Measurements from ENCODE around the gene CABS1.

Gene CABS1

GRCh38 chr4:70334681-70335080 is at the start of gene CABS1:
CABS1 (plus strand) TSS chr4:70334981; CDS start chr4:70335040, 59 bp downstream.
- DNase-seq = no peak

- DNase-seq = no peak
Observed at GRCh38 chr4:70288651-70289050, 46.1 kb upstream of the CABS1 start.

DNA sequence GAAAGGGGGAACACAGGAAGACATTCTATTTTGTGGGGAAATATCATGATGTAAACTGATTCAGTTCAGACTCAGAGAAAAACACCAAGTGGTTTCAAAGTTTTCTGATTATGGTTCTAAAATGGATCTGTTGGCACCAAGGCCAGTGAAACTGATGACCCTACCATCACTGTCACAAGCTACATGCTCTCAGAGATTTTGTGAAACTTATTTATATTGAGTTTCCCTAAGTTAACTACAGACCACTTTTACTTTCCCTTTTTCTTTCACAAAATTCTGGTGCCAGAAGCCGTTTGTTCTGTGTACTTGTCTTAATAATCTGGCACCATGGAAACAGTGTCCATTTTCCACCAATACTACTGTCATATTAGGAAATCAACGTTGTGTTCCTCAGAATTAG is 43.4 kb upstream of the CABS1 start:
- DNase-seq = no peak

DNA sequence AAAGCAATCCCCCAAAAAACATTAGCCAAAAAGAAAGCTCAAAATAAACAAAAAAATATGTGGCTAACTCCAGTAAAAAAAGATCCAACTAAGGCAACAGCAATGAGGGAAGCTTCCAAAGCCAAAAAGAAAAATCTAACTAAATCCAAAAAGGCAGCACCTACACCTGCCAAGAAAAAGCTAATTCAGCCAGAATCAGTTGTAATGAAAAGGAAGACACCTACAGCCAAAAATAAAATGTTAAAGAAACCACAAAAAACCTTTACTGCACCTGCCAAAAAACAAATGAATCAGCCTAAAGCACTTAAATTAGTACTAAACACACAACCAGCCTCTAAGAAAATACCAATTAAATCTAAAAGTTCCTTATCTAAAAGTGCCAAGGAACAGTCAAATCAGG is 37.2 kb upstream of the CABS1 start:
- no peak for DNase-seq

DNA sequence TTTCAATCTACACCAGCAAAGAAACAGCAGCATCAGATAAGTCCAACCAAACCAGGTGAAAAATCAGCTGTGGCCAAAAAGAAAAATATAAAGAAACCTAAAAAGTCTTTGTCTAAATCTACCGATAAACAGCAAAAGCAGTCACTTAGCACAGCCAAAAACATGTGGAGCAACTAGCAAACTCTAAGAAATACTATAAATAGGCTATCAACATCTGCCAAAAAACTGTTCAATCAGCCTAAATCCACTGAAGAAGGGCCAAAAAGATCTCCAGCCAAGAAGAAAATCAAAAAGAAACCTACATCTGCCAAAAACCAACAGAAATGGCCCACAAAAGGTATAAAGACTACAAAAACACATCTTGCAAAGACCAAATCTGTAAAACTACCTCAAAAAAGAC is 36.7 kb upstream of the CABS1 start:
- DNase-seq = no peak

GRCh38 chr4:70299643-70300042 is 35.1 kb upstream of the CABS1 start:
- no peak for DNase-seq

DNA sequence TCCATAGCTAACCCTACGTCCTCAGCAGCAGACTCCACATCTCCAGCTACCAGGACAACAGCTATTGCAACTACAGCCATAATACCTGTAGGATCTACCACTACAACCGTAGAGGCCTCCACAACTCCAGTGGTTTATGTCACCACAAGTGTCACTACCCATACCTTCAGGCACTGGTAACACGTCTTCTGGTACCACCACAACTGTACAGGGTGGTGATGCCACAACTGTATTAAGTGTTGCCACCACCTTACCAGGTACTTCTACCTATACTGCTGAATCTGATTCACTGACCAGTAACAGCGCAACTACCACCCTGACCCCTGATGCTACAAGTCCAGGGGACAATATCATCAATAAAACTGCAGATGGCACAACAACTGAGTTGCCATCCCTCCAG is 34.6 kb upstream of the CABS1 start:
- no peak for DNase-seq

- DNase-seq = no peak
Observed at GRCh38 chr4:70303090-70303489, 31.7 kb upstream of the CABS1 start.

- no peak for DNase-seq
Observed at GRCh38 chr4:70305601-70306000, 29.2 kb upstream of the CABS1 start.

GRCh38 chr4:70306076-70306475 is 28.7 kb upstream of the CABS1 start:
- DNase-seq = no peak

DNA sequence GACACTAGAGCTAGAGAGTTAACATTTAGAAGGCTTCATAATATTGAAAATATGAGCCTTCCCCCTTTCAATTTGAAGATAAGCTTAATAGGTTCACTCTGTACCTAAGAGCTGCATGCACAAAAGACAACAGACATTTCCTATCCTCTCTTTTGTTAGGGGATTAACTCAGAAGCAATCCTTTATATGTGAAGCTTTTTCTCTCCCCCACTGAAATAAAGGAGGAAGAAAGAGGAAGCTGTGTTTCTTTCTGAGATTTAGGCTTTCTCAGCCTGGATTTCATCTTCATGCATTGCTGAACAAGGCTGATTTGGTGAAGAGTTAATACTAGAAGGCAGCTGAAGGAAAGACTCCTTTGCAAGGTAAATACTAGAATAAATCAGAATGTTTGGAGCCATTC is 21.0 kb upstream of the CABS1 start:
- DNase-seq = no peak

GRCh38 chr4:70315928-70316327 is 18.9 kb upstream of the CABS1 start:
- no peak for DNase-seq

DNA sequence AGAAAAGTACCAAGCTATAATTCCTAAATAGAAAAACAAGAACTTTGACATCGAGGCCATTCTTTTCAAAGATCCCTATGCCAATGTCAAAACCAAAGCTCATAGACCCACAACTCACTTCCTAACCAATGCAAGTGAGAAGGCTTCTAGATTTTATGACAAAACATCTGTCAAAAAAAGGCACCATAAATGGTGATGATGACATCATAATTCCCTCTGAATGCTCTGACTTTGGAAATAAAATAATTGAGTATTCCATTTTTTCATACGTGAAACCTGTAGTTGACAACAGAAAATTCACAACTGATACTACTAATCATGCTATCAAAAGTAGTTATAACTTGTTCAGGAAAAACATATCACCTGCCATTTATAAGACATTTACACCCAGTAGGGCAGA is 8.7 kb upstream of the CABS1 start:
- DNase-seq = no peak

DNA sequence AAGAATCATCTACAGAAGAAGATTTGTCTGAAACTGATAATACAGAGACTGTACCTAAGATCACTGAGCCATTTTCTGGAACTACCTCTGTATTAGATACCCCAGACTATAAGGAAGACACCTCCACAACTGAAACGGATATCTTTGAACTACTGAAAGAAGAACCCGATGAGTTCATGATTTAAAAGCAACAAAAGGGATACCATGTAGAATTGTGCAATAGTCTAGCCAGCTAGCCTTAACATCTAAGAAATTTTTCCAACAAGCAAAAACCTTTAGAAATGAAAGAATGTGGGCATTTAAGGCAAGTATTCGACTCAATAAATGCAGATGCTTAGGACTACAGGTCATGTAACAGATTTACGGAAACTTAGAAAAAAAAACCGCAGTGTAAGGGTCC is 1.3 kb downstream of the CABS1 start:
- no peak for DNase-seq

GRCh38 chr4:70337886-70338420 is 3.2 kb downstream of the CABS1 start:
- no peak for DNase-seq

- no peak for DNase-seq
Observed at GRCh38 chr4:70356185-70356584, 21.4 kb downstream of the CABS1 start.

- no peak for DNase-seq
Observed at GRCh38 chr4:70359115-70359661, 24.4 kb downstream of the CABS1 start.

GRCh38 chr4:70360460-70360859 is 25.7 kb downstream of the CABS1 start, which contains the start of gene SMR3A:
SMR3A (plus strand) TSS chr4:70360760; CDS start chr4:70362116, 1,356 bp downstream.
- DNase-seq = no peak

- DNase-seq = no peak
Observed at GRCh38 chr4:70364002-70364401, 29.2 kb downstream of the CABS1 start.

DNA sequence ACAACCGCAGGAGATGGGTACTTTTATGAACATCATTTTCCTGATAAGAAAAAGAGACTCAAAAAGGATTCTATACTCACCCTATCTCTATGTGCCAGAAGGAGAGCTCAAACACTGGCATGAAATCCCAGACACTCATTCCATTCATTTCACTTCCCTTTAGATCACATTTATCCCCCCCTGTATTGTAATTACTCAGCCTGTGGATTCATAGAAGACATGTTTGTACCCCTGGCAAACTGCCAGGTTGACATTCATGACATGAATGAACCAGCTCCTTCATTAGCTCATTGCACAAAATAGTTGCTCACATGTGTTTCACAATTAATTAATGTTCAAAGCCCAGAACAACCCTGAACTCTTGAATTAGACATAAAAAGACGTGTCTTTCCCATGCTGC is 30.7 kb downstream of the CABS1 start:
- DNase-seq = peak; percentile 0

DNA sequence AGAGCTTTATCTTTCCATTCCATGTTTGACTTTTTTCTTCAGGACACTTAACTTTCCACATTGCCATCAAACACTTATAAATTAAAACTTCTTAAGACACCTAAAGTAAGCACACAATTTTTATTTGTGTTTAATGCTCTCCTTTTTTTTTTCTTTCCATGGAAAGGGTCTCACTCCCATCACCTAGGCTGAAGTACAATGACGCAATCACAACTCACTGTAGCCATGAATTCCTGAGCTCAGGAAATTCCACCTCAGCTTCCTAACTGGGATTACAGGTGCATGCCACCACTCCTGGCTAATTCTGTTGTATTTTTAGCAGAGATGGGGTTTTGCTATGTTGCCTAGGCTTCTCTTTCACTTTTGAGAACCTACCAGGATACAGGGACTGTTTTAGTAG is 33.0 kb downstream of the CABS1 start:
- no peak for DNase-seq

DNA sequence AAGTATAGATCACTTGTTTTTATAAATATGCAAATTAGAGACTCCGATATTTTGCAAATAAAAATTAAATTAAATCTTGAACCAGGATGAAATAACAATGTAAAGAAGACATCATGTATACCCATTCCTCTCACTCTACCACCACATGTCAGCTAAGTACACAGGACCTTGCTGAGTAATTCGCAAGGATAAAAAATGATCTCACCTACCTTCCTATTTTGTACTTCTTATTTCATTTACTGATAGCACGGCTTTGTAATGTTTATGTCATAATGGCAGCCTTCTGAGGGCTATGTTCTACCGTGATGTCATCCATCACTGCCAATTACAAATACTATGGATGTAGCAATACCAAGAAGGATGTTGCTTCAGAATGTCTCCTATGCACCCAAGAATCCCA is 37.2 kb downstream of the CABS1 start:
- DNase-seq = no peak

DNA sequence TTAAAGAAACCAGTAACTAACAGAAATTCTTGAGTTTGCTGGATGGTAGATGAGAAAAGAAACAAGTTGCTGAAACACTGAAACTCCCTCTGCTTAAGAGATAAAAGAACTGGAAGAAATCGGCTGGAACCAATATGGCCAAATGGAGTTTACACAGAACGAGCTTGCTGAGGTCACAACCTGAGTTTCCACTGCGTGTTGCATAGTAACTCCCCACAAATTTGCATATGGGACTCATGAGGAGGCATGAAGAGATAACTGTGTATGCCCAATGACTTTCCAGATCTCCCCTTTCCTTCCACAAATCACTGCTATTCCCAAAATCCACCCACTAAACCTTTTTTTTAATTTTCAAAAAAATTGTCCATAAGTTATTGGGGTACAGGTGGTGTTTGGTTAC is 38.0 kb downstream of the CABS1 start:
- DNase-seq = no peak

DNA sequence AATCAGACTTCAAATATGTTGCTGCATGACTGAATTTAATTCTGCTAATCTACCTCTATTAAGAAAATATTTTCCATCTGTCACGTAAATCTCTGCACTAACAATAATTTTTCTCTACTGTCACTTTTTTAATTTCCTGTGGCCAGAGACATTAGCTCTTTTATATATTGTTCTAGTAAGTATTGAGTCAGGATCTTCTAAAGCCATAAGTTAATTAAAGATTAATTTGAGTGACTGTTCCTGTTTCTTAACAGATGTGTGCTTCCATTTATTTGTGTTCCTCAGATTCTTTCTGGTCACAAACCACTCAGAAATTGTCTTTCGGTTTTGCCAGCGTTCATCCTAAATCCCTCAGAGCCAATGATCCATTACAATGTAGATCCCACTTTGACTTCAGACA is 45.8 kb downstream of the CABS1 start:
- DNase-seq = no peak

- DNase-seq = no peak
Observed at GRCh38 chr4:70382691-70383181, 48.0 kb downstream of the CABS1 start, which contains the start of gene SMR3B. SMR3B (plus strand) TSS chr4:70383131; CDS start chr4:70384511, 1,380 bp downstream.

All from NCI-H2029 (cell line).